OCI-LY1 (cell line): ENCODE results near the gene PCDHA5.
"Not testable (repeated sequence)": the region's sequence is repeated elsewhere in the genome, so short reads cannot be mapped to it uniquely, and the experiment has no call there.

Source experiments
- CTCF ChIP-seq: fragments of 200-600 bp; sonication (generic), shearing (Covaris generic); IDR thresholded peaks from 2 replicates; pipeline ENCODE4 v1.5.1; 2017; ENCODE audit warnings: mild to moderate bottlenecking, antibody characterized with exemption, low read length, moderate library complexity, mixed read lengths
- EZH2 ChIP-seq: fragments of 200-600 bp; sonication (generic), shearing (Covaris generic); IDR thresholded peaks from 2 replicates; pipeline ENCODE4 v1.8.0; 2017; ENCODE audit warnings: borderline replicate concordance, mixed run types, mild to moderate bottlenecking, antibody characterized with exemption, low read length, moderate library complexity, mixed read lengths

- not testable (repeated sequence) for TF ChIP-seq CTCF, EZH2
These were observed 25.2 kb upstream of the PCDHA5 start for GRCh38 chr5:140796072-140796717.
